Measurements from ENCODE around the gene THSD8. TPM values are rescaled to one million over a fixed set of nuclear protein-coding genes. Genes with fewer than 3 reads are reported as not detected.

The THSD8 gene
- total and polyA plus RNA-seq, 2 of the 8 experiments (the other 6 are each of a cell fraction or from before 2014, with no cell fraction given), result 8.2 to 42.3 TPM

DNA sequence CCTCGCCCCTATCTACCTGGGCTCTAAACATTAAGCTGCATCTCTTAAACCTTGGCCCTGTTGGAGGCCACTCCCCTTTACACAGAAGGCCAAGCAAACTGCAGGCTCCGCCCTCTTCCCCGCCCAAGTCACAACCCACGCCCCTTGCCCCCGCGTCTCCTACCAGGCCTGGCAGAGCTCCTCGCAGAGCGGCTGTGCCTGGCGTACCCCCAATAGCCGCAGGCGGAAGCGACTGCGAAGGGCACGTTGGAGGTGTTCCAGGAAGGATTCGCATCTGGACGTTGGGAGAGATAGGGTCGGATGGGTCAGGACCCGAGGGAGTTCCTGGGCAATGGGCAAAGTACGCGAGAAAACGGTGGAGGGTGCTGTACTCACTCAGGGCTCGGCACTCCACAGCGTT, 26.6 kb downstream of the THSD8 start:
- peaks cover 2 to 10% of the 10 kb centered on the region in 2 experiments for H4K20me1 ChIP-seq (replicated peaks in 1 of 2; ENCODE audit: control insufficient read depth in 1 of 2, insufficient read depth in 2 of 2, low read length in 2 of 2)
- ChIA-PET POLR2A (ENCODE audit: partially characterized antibody) (interaction anchor here (0.9 to 2.8 kb wide), 5 partner anchors 12 to 54 kb away, joined by 3 to 12 read pairs (median 4); no protein-coding TSS in a partner anchor), CTCF (ENCODE audit: partially characterized antibody) (interaction anchor here (0.6 to 7.6 kb wide), 10 partner anchors 12 to 230 kb away, joined by 3 to 89 read pairs (median 4); no protein-coding TSS in a partner anchor)
- H4K91ac ChIP-seq (replicated peaks; ENCODE audit: insufficient read length, low read length), result no peak overlapping the region
- H2BK15ac ChIP-seq (ENCODE audit: low read length), result no peak overlapping the region
- FAIRE-seq (no peak), DNase-seq (ENCODE audit: low read depth in 1 of 2, low spot score in 2 of 2) (peak in 1 of 2 experiments; percentile 93)
- H3K14ac ChIP-seq (ENCODE audit: insufficient read length), result no peak overlapping the region
- H3K79me2 ChIP-seq (ENCODE audit: control insufficient read depth in 1 of 2, insufficient read depth in 2 of 2, low read length in 2 of 2), result no peaks in the 10 kb centered on the region
- no peaks in the 10 kb centered on the region for H3K9me3 ChIP-seq (ENCODE audit: insufficient read depth in 2 of 2, low read depth in 1 of 2, low read length in 1 of 2)
- H3K79me1 ChIP-seq (ENCODE audit: low read depth, low read length), result no peaks in the 10 kb centered on the region
- H3K4me1 ChIP-seq (replicated peaks in 1 of 4; ENCODE audit: control insufficient read depth in 3 of 4, insufficient read depth in 4 of 4, low read length in 3 of 4), result peaks cover 0 to 14% (median 6%) of the 10 kb centered on the region in 4 experiments; a peak in 5 of 7 replicates
- no peak overlapping the region for H3K27ac ChIP-seq (ENCODE audit: low read depth, low read length)
- H4K5ac ChIP-seq (ENCODE audit: insufficient read length, low read depth, low read length), result no peak overlapping the region
- no peak overlapping the region for H2AFZ ChIP-seq (ENCODE audit: low read length)
- TF ChIP-seq CBX8 (IDR thresholded peaks at IDR 0.05; ENCODE audit: borderline replicate concordance, low read depth, low read length), result no peak
- no peak for TF ChIP-seq FOSL1 (IDR thresholded peaks at IDR 0.05; ENCODE audit: insufficient read depth, low read depth, low read length)
- TF ChIP-seq POLR2A (IDR thresholded peaks at IDR 0.05; ENCODE audit: control extremely low read depth in 1 of 2, low read depth in 2 of 2, low read length in 2 of 2), result no peak
- no peak for TF ChIP-seq CTBP2 (IDR thresholded peaks at IDR 0.05; ENCODE audit: borderline replicate concordance, insufficient read depth, insufficient read length, low read length)
- TF ChIP-seq GABPA (IDR thresholded peaks at IDR 0.05; ENCODE audit: borderline replicate concordance, insufficient read depth, low read length), result no peak
- TF ChIP-seq TBP (IDR thresholded peaks at IDR 0.05; ENCODE audit: low read depth, low read length), result no peak
- TF ChIP-seq KDM5A (IDR thresholded peaks at IDR 0.05; ENCODE audit: low read length), result no peak
- TF ChIP-seq BACH1 (IDR thresholded peaks at IDR 0.05; ENCODE audit: low read length), result no peak
- no peak overlapping the region for H2BK12ac ChIP-seq (ENCODE audit: low read depth, low read length)
- no peak overlapping the region for H2AK5ac ChIP-seq (ENCODE audit: low read depth, low read length)
- H3K18ac ChIP-seq (ENCODE audit: extremely low read depth, low read length), result no peak overlapping the region; the same call in 1 of the 2 replicates
- H2BK5ac ChIP-seq (ENCODE audit: low read depth, low read length), result no peak overlapping the region
- peak overlapping the region; percentile 2 to 47 (median 26); a peak in 5 of 8 replicates for H3K4me3 ChIP-seq (ENCODE audit: extremely low read depth in 1 of 4, insufficient read depth in 2 of 4, low read depth in 3 of 4, low read length in 4 of 4)
- H2BK120ac ChIP-seq (replicated peaks; ENCODE audit: low read depth, low read length), result no peak overlapping the region
- no peak overlapping the region for H2BK20ac ChIP-seq (ENCODE audit: low read length)
- H3K9ac ChIP-seq (replicated peaks in 1 of 4; ENCODE audit: extremely low read depth in 1 of 4, low read depth in 3 of 4, low read length in 3 of 4), result no peak overlapping the region
- no peak overlapping the region for H4K8ac ChIP-seq (ENCODE audit: extremely low read depth, insufficient read depth, low read length)
- H3K56ac ChIP-seq (replicated peaks; ENCODE audit: insufficient read length, low read depth, low read length), result no peak overlapping the region
- no peak overlapping the region for H3K4ac ChIP-seq (replicated peaks; ENCODE audit: insufficient read length, low read depth, low read length)
- H3K4me2 ChIP-seq (ENCODE audit: insufficient read depth in 1 of 2, low read depth in 2 of 2, low read length in 2 of 2), result peak overlapping the region; percentile 32 to 69
- 25% methylated on average over 23 of the region's 23 CpGs; no CpG with 5 or more reads in 1 of the 2 experiments for WGBS, 2 experiments (ENCODE audit: extremely low coverage in 1 of 2, insufficient coverage in 1 of 2, insufficient read length in 1 of 2, insufficient replicate concordance in 2 of 2, low coverage in 1 of 2, low lambda C conversion rate in 2 of 2, missing lambda C conversion rate in 1 of 2)
- H3K23me2 ChIP-seq (ENCODE audit: low read depth, low read length), result peaks cover 8% of the 10 kb centered on the region; the same call in 1 of the 2 replicates
- H3K36me3 ChIP-seq (ENCODE audit: control insufficient read depth in 2 of 4, insufficient read depth in 4 of 4, low read length in 3 of 4), result no peaks in the 10 kb centered on the region
- H3K27me3 ChIP-seq (replicated peaks in 1 of 4; ENCODE audit: control insufficient read depth in 3 of 4, extremely low read depth in 1 of 4, insufficient read depth in 3 of 4, low read length in 3 of 4), result no peaks in the 10 kb centered on the region
- no peak overlapping the region for H3K23ac ChIP-seq (ENCODE audit: insufficient read length)

Data from H1 (cell line).